Myocyte (in vitro differentiated cells): Measurements from ENCODE around the gene CPAMD8. TPM values are rescaled to one million over a fixed set of nuclear protein-coding genes. Genes with fewer than 3 reads are reported as not detected.

Source experiments
- DNase-seq: peaks from one replicate; pipeline ENCODE4 v3.0.0-alpha.2; 2012; ENCODE audit warnings: low read depth
- polyA plus RNA-seq: library from polyadenylated mRNA; unstranded; fragments of >200 nt; gene quantifications from one replicate; pipeline ENCODE4 v1.2.1, GENCODE V29; 2012; ENCODE audit warnings: missing spikeins
- total RNA-seq: library from RNA; depleted of rRNA; stranded (reverse); fragments of >200 nt; gene quantifications from 2 replicates; pipeline ENCODE4 v1.2.3, GENCODE V29; 2014

Gene CPAMD8
- not detected in 2 replicates for total RNA-seq
- polyA plus RNA-seq, result not detected

- no peak for DNase-seq
Observed at GRCh38 chr19:17026706-17027534, at the start of gene CPAMD8. CPAMD8 (minus strand) TSS chr19:17026810; CDS start chr19:17026642, 168 bp downstream.

GRCh38 chr19:17075864-17076542 is 49.4 kb upstream of the CPAMD8 start:
- DNase-seq, result peak; percentile 19

DNA sequence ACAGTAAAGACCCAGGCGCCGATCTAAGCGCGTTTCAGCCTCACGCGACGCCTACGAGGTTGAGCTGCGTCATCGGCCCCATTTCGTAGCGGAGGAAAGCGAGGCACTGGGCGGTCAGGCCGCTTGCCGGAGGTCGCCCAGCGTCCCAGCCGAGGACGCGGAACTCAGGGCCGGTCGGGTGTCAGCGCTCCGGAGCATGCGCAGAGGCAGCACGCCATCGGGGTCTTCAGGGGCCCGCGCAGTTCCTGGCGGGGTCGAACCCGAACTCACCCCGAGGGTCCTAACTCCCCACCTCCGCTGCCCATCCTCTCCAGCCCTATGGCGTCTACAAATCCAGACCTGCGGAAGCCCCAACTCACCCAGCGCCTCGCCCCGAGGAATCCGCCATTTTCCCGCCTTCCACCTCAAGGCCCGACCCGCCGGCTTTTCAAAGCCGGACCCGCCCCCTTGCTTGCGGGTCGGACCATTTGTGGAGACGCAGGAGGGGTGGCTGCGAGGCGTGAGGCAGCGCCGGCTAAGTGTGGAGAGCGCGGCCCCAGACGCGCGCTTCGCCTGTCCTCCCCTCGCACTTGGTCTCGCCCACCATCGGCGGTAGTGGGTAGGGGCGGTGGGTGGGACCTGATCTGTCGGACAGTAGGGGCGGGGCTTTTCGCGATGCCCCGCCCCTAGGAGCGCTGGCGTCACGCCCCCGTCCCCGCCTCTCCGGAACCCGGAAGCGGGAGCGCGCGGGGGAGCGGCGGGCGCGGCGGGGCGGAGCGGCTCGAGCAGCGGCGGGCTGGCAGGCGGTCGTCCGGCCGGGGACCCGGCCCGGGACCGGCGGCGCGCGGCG is 48.6 kb upstream of the CPAMD8 start, which contains the start of the genes HAUS8 and MYO9B:
Gene HAUS8, minus strand, starts transcription at position 418 of the 829 bp plus-strand sequence. Its CDS starts 30 bp downstream, at position 388.
Gene MYO9B, plus strand, starts transcription at position 743 of the 829 bp plus-strand sequence. CDS start 25,941 bp downstream, outside the sequence.
- DNase-seq, result peak; percentile 99

DNA sequence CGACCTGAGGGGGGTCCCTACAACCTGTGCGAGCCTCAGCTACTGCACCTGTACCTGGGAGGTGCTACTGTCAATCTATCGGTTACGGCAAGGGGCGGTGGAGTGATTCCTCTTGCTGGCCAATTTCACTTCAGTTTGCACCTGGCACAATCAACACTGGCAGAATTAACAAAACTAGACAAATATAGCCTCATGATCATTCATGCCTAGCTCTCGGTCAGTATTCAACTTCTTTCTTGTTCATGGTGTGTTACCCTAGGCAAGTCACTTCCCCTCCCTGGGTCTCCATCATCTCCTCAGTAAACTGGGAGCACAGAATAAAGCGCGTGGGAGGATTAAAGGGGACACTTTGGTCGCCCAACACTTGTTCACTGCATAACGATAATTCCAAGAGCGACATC is 48.0 kb upstream of the CPAMD8 start:
- DNase-seq, result no peak

GRCh38 chr19:17073869-17074633 is 47.4 kb upstream of the CPAMD8 start:
- no peak for DNase-seq

GRCh38 chr19:17070912-17071311 is 44.3 kb upstream of the CPAMD8 start:
- no peak for DNase-seq

- no peak for DNase-seq
Observed at GRCh38 chr19:17070421-17070820, 43.8 kb upstream of the CPAMD8 start.

GRCh38 chr19:17069193-17069592 is 42.6 kb upstream of the CPAMD8 start:
- no peak for DNase-seq

GRCh38 chr19:17063428-17063827 is 36.8 kb upstream of the CPAMD8 start:
- no peak for DNase-seq

- no peak for DNase-seq
Observed at GRCh38 chr19:17061691-17062090, 35.1 kb upstream of the CPAMD8 start.

GRCh38 chr19:17061205-17061604 is 34.6 kb upstream of the CPAMD8 start:
- no peak for DNase-seq

DNA sequence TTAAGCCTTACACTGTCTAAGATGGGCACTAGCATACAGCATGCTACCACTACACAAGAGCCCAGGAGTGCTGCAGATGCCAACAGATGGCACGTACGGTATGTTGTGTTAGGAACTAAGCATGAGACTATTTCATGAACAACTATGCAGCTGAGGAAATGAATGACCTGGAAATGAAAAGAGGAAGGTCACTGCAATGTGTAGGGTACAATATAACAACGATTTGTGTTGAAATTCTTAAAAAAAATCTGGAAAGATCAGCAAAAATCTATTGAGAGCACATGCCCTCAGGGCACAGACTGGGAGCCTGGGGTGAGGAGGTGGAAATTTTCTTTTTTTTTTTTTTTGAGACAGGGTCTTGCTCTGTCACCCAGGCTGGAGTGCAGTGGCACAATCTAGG is 34.2 kb upstream of the CPAMD8 start:
- DNase-seq, result no peak

DNA sequence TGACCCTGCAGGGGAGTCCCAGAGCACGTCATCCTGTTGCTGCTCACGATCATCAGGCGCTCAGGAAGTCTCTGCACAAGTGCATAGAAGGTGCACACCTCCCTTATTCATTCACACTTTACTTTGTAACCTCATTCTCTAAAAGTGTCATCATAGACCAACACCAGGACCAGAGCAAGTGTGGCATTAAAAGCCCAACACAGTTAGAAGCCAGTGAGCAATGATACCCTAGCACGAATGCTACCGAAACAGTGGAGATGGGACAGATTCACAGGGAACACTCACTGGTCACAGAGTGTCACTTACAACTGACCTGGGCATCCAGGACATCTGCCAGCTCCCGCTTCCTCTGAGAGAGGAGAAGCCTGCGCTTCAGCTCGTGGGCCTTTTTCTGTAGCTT is 31.6 kb upstream of the CPAMD8 start:
- DNase-seq, result peak; percentile 28

GRCh38 chr19:17055636-17056035 is 29.0 kb upstream of the CPAMD8 start:
- DNase-seq, result no peak

- no peak for DNase-seq
Observed at GRCh38 chr19:17054746-17055145, 28.1 kb upstream of the CPAMD8 start.

- peak; percentile 57 for DNase-seq
Observed at GRCh38 chr19:17052439-17052838, 25.8 kb upstream of the CPAMD8 start.

GRCh38 chr19:17049711-17050280 is 23.2 kb upstream of the CPAMD8 start:
- peak; percentile 5 for DNase-seq

- no peak for DNase-seq
Observed at GRCh38 chr19:17048885-17049453, 22.4 kb upstream of the CPAMD8 start.

- DNase-seq, result no peak
Observed at GRCh38 chr19:17045907-17046502, 19.4 kb upstream of the CPAMD8 start.
